ENCODE data around the gene CTNNBIP1. TPM values are rescaled to one million over a fixed set of nuclear protein-coding genes. Genes with fewer than 3 reads are reported as not detected.

The CTNNBIP1 gene
- total RNA-seq, 1 experiment from 2014 or later, result 44.4 TPM

DNA sequence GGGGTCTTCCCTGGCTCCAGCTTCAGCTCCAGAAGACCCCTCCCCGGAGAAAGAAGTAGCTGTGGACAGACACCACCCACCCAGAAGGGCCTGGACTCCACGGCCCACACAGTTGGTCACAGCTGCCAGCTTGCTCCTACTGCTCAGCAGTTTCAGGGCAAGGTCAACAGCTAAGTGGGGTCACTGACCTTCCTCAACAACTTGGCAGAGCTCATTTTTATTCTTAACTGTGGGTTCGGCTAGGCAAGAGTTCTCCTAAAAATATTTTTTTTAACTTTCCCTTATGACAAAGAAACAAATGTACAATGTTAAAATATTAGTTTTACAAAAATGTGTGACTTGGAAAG lies 41.9 kb downstream of the CTNNBIP1 start:
- no CpG with 5 or more reads among the region's 3 CpGs for WGBS (ENCODE audit: extremely low coverage, insufficient read length, low lambda C conversion rate)
- Histone ChIP-seq H3K9ac (ENCODE audit: extremely low read depth, insufficient read length, low read length) (no peak overlapping the region), H3K23me2 (ENCODE audit: insufficient read length, low read depth, low read length, poor library complexity, severe bottlenecking) (no peaks in the 10 kb centered on the region), H2BK20ac (ENCODE audit: low read depth, low read length, poor library complexity, severe bottlenecking) (no peak overlapping the region), H3K14ac (ENCODE audit: insufficient read depth, low read length) (no peak overlapping the region), H2BK5ac (ENCODE audit: insufficient read length, low read length) (no peak overlapping the region), H3K4ac (ENCODE audit: low read depth, low read length) (no peak overlapping the region), H4K5ac (ENCODE audit: insufficient read length, low read depth, low read length) (no peak overlapping the region), H4K91ac (ENCODE audit: insufficient read length, low read depth, low read length) (no peak overlapping the region), H2BK120ac (ENCODE audit: low read depth, low read length, poor library complexity, severe bottlenecking) (no peak overlapping the region), H4K8ac (replicated peaks; ENCODE audit: insufficient read length, low read depth, low read length) (no peak overlapping the region), H3K56ac (ENCODE audit: insufficient read length, low read depth, low read length) (no peak overlapping the region), H3K27me3 (ENCODE audit: insufficient read depth, low read length) (no peaks in the 10 kb centered on the region), H3K79me2 (ENCODE audit: insufficient read depth, low read length) (no peaks in the 10 kb centered on the region), H2BK12ac (ENCODE audit: insufficient read length, low read depth, low read length) (no peak overlapping the region), H3K4me2 (ENCODE audit: insufficient read depth, insufficient read length, low read length) (no peak overlapping the region), H3K9me3 (ENCODE audit: control insufficient read depth, low read depth, low read length) (no peaks in the 10 kb centered on the region), H4K20me1 (ENCODE audit: control insufficient read depth, insufficient read depth, insufficient read length) (no peaks in the 10 kb centered on the region), H2AK5ac (ENCODE audit: insufficient read length, low read length) (no peak overlapping the region), H2BK15ac (ENCODE audit: low read depth, low read length) (no peak overlapping the region), H3K79me1 (ENCODE audit: insufficient read depth, low read depth, low read length, poor library complexity, severe bottlenecking) (no peaks in the 10 kb centered on the region), H3T11ph (ENCODE audit: low read length) (no peak overlapping the region), H3K18ac (ENCODE audit: insufficient read length, low read depth, low read length) (no peak overlapping the region), H3K23ac (ENCODE audit: insufficient read length, low read depth, low read length) (no peak overlapping the region), H3K27ac (ENCODE audit: insufficient read length, low read depth, low read length) (no peak overlapping the region), H3K4me1 (ENCODE audit: insufficient read depth, low read length) (no peaks in the 10 kb centered on the region), H2AFZ (ENCODE audit: low read length) (no peak overlapping the region)
- H3K4me3 Mint-ChIP-seq, result no peak overlapping the region
- peaks cover 0 to 8% (median 0%) of the 10 kb centered on the region in 3 experiments; a peak in 3 of 7 replicates for H3K36me3 Mint-ChIP-seq (ENCODE audit: insufficient read depth in 1 of 3, low read depth in 3 of 3)
- no peak overlapping the region for H3K27ac Mint-ChIP-seq
- H3K9me3 Mint-ChIP-seq, result no peaks in the 10 kb centered on the region
- peaks cover 2 to 13% of the 10 kb centered on the region in 2 experiments; a peak in 3 of 4 replicates for H3K4me1 Mint-ChIP-seq
- DNase-seq, result no peak
- TF ChIP-seq, protein P1, sequence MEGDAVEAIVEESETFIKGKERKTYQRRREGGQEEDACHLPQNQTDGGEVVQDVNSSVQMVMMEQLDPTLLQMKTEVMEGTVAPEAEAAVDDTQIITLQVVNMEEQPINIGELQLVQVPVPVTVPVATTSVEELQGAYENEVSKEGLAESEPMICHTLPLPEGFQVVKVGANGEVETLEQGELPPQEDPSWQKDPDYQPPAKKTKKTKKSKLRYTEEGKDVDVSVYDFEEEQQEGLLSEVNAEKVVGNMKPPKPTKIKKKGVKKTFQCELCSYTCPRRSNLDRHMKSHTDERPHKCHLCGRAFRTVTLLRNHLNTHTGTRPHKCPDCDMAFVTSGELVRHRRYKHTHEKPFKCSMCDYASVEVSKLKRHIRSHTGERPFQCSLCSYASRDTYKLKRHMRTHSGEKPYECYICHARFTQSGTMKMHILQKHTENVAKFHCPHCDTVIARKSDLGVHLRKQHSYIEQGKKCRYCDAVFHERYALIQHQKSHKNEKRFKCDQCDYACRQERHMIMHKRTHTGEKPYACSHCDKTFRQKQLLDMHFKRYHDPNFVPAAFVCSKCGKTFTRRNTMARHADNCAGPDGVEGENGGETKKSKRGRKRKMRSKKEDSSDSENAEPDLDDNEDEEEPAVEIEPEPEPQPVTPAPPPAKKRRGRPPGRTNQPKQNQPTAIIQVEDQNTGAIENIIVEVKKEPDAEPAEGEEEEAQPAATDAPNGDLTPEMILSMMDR (conservative IDR thresholded peaks at IDR 0.05), result no peak
- no peaks in the 10 kb centered on the region for H3K27me3 Mint-ChIP-seq (ENCODE audit: low read depth)
